Panc1 (cell line): ENCODE measurements around the gene IFT52. TPM values are rescaled to one million over a fixed set of nuclear protein-coding genes. Genes with fewer than 3 reads are reported as not detected.
A peak's percentile ranks its signal among the peaks of the same experiment; 100 is the strongest.

Source experiments
- ATAC-seq: fragments of 200-7000 bp; cut with Tn5 transposase; 2 replicates; pipeline ENCODE4 v1.9.1; 2020; ENCODE audit warnings: mild to moderate bottlenecking, moderate library complexity
- Bru-seq: library from RNA; stranded (reverse); fragments of 400-500 nt; gene quantifications from one replicate; lab custom pipeline; 2021; lab: Mats Ljungman, UMichigan
- BruChase-seq, 2 experiments: library from RNA; stranded (reverse); fragments of 400-500 nt; gene quantifications; one replicate each; lab custom pipeline; 2021; lab: Mats Ljungman, UMichigan
- BruUV-seq: library from RNA; stranded (reverse); fragments of 400-500 nt; replicated peaks from 2 replicates; lab custom pipeline; 2021; lab: Mats Ljungman, UMichigan
- CTCF ChIA-PET: fragments of 300-600 bp; sonication (Branson Sonifier 250); formaldehyde crosslinking; loops from one replicate; lab custom pipeline; 2022; ENCODE audit warnings: antibody characterized with exemption; lab: Charles Lee
- POLR2A ChIA-PET: fragments of 300-600 bp; sonication (Branson Sonifier 250); formaldehyde crosslinking; loops from one replicate; lab custom pipeline; 2022; ENCODE audit warnings: antibody characterized with exemption; lab: Charles Lee
- DNase-seq: peaks from one replicate; pipeline ENCODE4 v3.0.0-alpha.2; 2010; ENCODE audit warnings: low read depth, low spot score
- H3K27ac ChIP-seq: 2 replicates; pipeline ENCODE4 v1.5.1; 2011; ENCODE audit warnings: mild to moderate bottlenecking, low read length, inconsistent platforms
- H3K27me3 ChIP-seq: fragments of 200-500 bp; sonication (Bioruptor generic); 2 replicates; pipeline ENCODE4 v1.6.0; 2014; ENCODE audit warnings: low read length, inconsistent platforms; ENCODE audit not compliant: control insufficient read depth, insufficient read depth
- H3K36me3 ChIP-seq: fragments of 200-500 bp; sonication (Bioruptor generic); 2 replicates; pipeline ENCODE4 v1.5.1; 2014; ENCODE audit warnings: inconsistent platforms, mild to moderate bottlenecking, low read length, moderate library complexity; ENCODE audit not compliant: control insufficient read depth, insufficient read depth
- H3K4me1 ChIP-seq: 2 replicates; pipeline ENCODE4 v1.5.1; 2011; ENCODE audit warnings: inconsistent platforms, mild to moderate bottlenecking, low read length, moderate library complexity; ENCODE audit not compliant: control insufficient read depth, insufficient read depth
- H3K4me3 ChIP-seq, 2 experiments: 2 replicates each; pipeline ENCODE4 v1.5.1; 2011 to 2012; ENCODE audit warnings: low read depth in 2 of 2, low read length in 2 of 2, mild to moderate bottlenecking in 2 of 2, inconsistent platforms in 1 of 2, moderate library complexity in 1 of 2
- H3K9me3 ChIP-seq: fragments of 200-500 bp; sonication (Bioruptor generic); 2 replicates; pipeline ENCODE4 v1.5.1; 2014; ENCODE audit warnings: low read depth, mild to moderate bottlenecking, inconsistent platforms, low read length, moderate library complexity; ENCODE audit not compliant: control insufficient read depth, insufficient read depth
- CTCF ChIP-seq: fragments of 450-650 bp; IDR thresholded peaks from 2 replicates; pipeline ENCODE4 v1.5.1; 2017; ENCODE audit warnings: mild to moderate bottlenecking
- POLR2AphosphoS5 ChIP-seq: IDR thresholded peaks from 2 replicates; pipeline ENCODE4 v1.6.1; 2012; ENCODE audit warnings: mild to moderate bottlenecking, low read depth, low read length, moderate library complexity
- REST ChIP-seq, 2 experiments: IDR thresholded peaks; 2 replicates each; pipeline ENCODE4 v1.6.1; 2011 to 2012; ENCODE audit warnings: low read depth in 2 of 2, control low read depth in 1 of 2, low read length in 1 of 2, mild to moderate bottlenecking in 1 of 2, moderate library complexity in 1 of 2; ENCODE audit not compliant: insufficient read depth in 1 of 2
- SIN3A ChIP-seq: IDR thresholded peaks from 2 replicates; pipeline ENCODE4 v1.6.1; 2012; ENCODE audit warnings: low read depth, mild to moderate bottlenecking, low read length, moderate library complexity, borderline replicate concordance; ENCODE audit not compliant: insufficient read depth
- TCF7L2 ChIP-seq: IDR thresholded peaks from 2 replicates; pipeline ENCODE4 v1.6.1; 2011; ENCODE audit warnings: mild to moderate bottlenecking, low read depth, low read length, inconsistent platforms
- in situ Hi-C: cut with HindIII; loops from 2 replicates; pipeline ENCODE4 v1.10.0; 2016; ENCODE audit warnings: low sequenced_read_pairs, low pct_unique_long_range_greater_than_20kb
- intact Hi-C: fragments of 100-400 bp; cut with micrococcal nuclease; formaldehyde crosslinking; loops from one replicate; pipeline ENCODE4 v1.10.0; 2022; ENCODE audit not compliant: unreplicated experiment
- long read RNA-seq: library from polyadenylated mRNA; unstranded; transcript quantifications from one replicate; pipeline ENCODE4 v2.0.0, GENCODE V29; 2021; ENCODE audit not compliant: unreplicated experiment
- polyA plus RNA-seq: library from polyadenylated mRNA; unstranded; fragments of >200 nt; gene quantifications from one replicate; pipeline ENCODE4 v1.2.1, GENCODE V29; 2012; ENCODE audit warnings: missing spikeins; ENCODE audit not compliant: insufficient read length
- total RNA-seq: library from RNA; stranded (reverse); gene quantifications from one replicate; pipeline ENCODE4 v1.2.1, GENCODE V29; 2021; ENCODE audit not compliant: unreplicated experiment

Gene IFT52
- total RNA-seq (29.2 TPM), Bru-seq, nascent RNA (percentile 58 among the genes with signal in this experiment), BruChase-seq, experiment 1, labeled RNA remaining after a 2-hour chase (percentile 52 among the genes with signal in this experiment), BruChase-seq, experiment 2, labeled RNA remaining after a 6-hour chase (percentile 58 among the genes with signal in this experiment)
- polyA plus RNA-seq = 21.6 TPM
- long read RNA-seq, transcript IFT52-201 (14 exons, 1,757 nt) = major isoform, 21 of 43 reads
- long read RNA-seq, transcript IFT52-202 (14 exons, 1,599 nt) = minor isoform, 12 of 43 reads
- long read RNA-seq, partial matches to known transcripts = 2 of 43 reads
- long read RNA-seq, other reads (novel, unspliced or antisense) = 8 of 43 reads

GRCh38 chr20:43590392-43591303, at the start of gene IFT52:
Gene IFT52 (plus strand): TSS chr20:43590937. CDS start chr20:43594699, 3,762 bp downstream.
- POLR2A ChIA-PET = no interaction called here
- Histone ChIP-seq H3K4me1 (peaks cover 13% of the 10 kb centered on the region; the same call in 1 of the 2 replicates), H3K27me3 (no peaks in the 10 kb centered on the region), H3K9me3 (no peaks in the 10 kb centered on the region), H3K4me3 (peak within 1 kb of the TSS; percentile 84 to 93), H3K36me3 (peaks cover 4% of the 10 kb centered on the region; the same call in 1 of the 2 replicates), H3K27ac (peak within 1 kb of the TSS; percentile 92)
- ATAC-seq = peak; percentile 100
- DNase-seq = peak; percentile 93
- intact Hi-C loops (no loop called here), in situ Hi-C loops (no loop called here)
- TF ChIP-seq REST (IDR thresholded peaks at IDR 0.05; ENCODE audit: insufficient read depth in 1 of 2, low read depth in 2 of 2, low read length in 1 of 2) = 0 out of 4 replicates have a peak, but pooled peaks of 1 of the 2 experiments have one; percentile 38
- TF ChIP-seq SIN3A = peak; percentile 82; the same call in 1 of the 2 replicates
- peak; percentile 47; the same call in 1 of the 2 replicates for TF ChIP-seq TCF7L2
- no peak for TF ChIP-seq CTCF
- TF ChIP-seq POLR2AphosphoS5 = peak; percentile 72
- BruUV-seq = no TSS peak
- CTCF ChIA-PET = interaction anchor here (0.6 to 1.2 kb wide), 2 partner anchors 54 to 101 kb away, joined by 3 to 4 read pairs; no protein-coding TSS in a partner anchor

- H3K27me3 ChIP-seq = no peaks in the 10 kb centered on the region
- H3K4me1 ChIP-seq = no peaks in the 10 kb centered on the region
- in situ Hi-C loops (no loop called here), intact Hi-C loops (loop anchor here (10.0 kb wide), 1 partner anchor 154 kb away; no protein-coding TSS in a partner anchor)
- ChIA-PET CTCF (no interaction called here), POLR2A (no interaction called here)
- no TSS peak for BruUV-seq
- DNase-seq (peak; percentile 45), ATAC-seq (no peak)
- TF ChIP-seq SIN3A (no peak), POLR2AphosphoS5 (no peak), TCF7L2 (no peak), REST (IDR thresholded peaks at IDR 0.05; ENCODE audit: insufficient read depth in 1 of 2, low read depth in 2 of 2, low read length in 1 of 2) (no peak), CTCF (no peak)
- no peaks in the 10 kb centered on the region; the same call in 1 of the 2 replicates for H3K36me3 ChIP-seq
- no peak overlapping the region for H3K4me3 ChIP-seq
- H3K27ac ChIP-seq = no peak overlapping the region
- H3K9me3 ChIP-seq = no peaks in the 10 kb centered on the region
Measured at GRCh38 chr20:43541214-43541613, 49.5 kb upstream of the IFT52 start.
